Inflammatory macrophage (primary cell): ENCODE results near the gene NCR2.

Source experiments
- DNase-seq, 2 donors: peaks; one replicate each; pipeline ENCODE4 v3.0.0-alpha.2; 2020 to 2022

The NCR2 gene

DNA sequence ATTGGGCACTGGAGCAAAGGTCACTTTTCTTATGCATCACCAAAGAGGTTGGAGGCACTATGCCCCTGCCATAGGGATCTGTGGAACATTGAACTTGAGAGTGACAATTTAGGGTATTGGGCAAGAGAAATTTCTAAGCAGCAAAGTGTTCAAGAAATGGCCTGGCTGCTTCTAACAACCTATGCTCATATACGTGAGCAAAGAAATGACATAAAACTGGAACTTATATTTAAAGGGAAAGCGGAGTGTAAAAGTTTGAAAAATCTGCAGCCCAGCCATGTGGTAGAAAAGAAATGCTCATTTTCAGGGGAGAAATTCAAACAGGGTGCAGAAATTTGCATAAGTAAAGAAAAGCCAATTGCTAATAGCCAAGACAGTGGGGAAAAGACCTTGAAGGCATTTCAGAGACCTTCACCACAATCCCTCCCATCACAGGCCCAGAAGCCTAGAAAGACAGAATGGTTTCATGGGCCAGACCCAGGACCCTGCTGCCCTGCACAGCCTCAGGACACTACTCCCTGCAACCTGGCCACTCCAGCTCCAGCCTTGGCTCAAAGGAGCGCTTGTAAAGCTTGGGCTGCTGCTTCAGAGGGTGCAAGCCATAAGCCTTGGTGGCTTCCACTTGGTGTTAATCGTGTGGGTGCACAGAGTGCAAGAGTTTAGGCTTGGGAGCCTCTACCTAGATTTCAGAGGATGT, 24.4 kb downstream of the NCR2 start:
- no peak for DNase-seq

DNA sequence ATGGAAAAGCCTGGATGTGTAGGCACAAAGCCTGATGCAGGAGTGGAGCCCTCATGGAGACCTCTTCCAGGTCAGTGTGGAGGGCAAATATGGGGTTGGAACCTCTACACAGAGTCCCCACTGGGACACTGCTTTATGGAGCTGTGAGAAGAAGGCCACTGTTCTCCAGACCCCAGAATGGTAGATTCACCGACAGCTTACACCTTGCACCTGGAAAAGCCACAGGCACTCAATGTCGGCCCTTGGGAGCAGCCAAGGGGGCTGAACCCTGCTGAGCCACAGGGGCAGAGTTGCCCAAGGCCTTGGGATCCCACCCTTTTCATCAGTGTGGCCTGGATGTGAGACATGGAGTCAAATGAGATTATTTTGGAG, 24.9 kb downstream of the NCR2 start:
- DNase-seq = no peak

DNA sequence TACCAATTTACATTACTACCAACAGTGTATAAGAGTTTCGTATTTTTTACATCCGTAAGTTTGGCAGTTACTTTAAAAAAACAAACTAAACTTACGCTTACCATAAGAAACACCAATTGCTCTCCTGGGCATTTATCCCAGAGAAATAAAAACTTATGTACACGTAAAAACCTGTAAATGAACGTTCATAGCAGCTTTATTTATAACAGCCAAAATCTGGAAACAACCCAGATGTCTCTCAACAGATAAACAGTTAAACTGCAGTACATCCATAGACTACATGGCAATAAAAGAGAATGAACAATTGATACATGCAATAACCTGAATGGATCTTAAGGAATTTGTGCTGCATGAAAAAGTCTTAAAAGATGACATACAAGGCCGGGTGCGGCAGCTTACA, 30.7 kb downstream of the NCR2 start:
- no peak for DNase-seq

DNA sequence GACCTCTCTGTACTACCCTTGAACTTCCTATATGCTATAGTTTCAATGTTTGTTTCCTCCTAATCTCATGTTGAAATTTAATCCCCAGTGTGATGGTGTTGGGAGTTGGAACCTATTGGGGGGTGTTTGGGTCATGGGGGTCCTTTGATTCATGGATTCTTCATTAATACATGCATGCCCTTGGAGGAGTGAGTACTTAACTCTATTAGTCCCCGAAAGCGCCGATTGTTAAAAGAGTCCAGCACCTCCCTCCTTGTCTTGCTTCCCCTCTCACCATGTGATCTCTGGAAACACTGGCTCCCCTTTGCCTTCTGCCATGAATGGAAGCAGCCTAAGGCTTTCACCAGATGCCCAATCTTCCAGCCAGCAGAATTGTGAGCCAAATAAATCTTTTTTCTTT, 31.7 kb downstream of the NCR2 start:
- no peak for DNase-seq

DNA sequence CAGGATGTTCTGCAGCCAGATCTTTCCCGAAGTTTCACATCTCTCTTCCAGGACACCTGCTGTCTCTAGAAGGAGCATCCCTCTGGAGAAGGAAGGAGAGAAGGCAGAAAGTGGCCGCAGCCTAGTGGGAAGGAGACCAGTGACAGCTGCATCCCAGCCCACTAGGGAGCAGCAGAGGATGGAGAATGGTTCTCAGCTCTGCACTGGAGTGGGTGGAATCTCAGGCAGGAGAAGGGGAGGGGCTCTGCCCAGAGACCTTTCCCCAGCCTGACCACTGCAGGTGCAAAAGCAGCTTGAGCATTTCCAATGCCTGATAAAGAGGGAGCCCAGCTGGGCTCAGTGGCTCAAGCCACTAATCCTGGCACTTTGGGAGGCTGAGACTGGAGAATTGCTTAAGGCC, 32.3 kb downstream of the NCR2 start:
- peak; percentile 18 to 41 for DNase-seq

DNA sequence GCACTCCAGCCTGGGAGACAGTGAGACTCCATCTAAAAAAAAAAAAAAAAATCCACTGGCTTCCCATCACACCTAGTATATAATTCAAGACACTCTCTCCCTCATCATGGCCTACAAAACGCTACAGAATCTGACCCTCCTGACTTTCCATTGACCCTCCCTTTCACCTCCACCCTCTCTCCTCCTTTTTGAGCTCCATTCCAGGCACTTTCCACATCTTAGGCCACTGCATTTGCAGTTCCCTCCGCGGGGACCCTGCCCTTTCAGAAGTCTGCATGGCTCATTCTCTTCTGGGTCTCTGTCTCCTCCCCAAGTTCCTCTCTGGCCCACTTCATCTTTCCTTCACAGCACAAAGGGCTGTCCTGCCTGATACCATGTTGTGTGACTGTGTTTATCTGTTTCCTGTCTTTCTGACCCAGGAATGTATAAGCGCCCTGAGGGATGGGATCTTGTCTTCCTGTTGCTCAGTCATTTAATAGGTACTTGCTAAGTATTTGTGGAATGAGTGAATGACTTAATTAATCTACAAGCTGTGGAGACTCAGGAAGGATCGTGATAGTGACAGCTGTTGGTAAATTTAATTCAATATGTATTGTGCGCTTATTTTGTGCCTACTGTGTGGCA, 35.2 kb downstream of the NCR2 start:
- DNase-seq = no peak

DNA sequence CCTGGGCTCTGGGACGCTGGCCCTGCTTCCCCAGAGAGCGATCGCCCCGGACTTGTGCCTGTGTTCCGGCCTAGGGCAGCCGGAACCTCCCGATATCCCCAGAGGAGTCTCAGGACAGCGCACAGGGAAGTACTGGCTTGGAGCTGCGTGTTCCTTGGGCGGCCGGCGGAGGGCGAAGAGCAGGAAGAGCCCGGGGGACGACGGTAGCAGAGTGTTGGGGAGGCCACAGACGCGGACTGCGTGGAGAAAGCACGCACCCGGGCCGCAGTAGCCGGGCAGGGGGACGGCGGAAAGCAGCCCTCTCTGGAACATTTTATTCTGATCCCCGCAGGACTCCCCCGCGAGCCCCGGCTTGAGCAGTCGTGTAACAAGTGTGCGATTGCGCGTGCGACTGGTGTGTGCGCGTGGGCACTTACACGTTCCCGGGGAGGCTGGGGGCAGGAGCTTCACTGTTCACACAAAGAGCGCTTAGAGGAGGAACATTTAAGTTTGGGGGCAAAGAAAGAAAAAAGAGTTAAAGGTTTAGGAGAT, 36.1 kb downstream of the NCR2 start:
- peak in 1 of 2 donors; percentile 50 for DNase-seq

DNA sequence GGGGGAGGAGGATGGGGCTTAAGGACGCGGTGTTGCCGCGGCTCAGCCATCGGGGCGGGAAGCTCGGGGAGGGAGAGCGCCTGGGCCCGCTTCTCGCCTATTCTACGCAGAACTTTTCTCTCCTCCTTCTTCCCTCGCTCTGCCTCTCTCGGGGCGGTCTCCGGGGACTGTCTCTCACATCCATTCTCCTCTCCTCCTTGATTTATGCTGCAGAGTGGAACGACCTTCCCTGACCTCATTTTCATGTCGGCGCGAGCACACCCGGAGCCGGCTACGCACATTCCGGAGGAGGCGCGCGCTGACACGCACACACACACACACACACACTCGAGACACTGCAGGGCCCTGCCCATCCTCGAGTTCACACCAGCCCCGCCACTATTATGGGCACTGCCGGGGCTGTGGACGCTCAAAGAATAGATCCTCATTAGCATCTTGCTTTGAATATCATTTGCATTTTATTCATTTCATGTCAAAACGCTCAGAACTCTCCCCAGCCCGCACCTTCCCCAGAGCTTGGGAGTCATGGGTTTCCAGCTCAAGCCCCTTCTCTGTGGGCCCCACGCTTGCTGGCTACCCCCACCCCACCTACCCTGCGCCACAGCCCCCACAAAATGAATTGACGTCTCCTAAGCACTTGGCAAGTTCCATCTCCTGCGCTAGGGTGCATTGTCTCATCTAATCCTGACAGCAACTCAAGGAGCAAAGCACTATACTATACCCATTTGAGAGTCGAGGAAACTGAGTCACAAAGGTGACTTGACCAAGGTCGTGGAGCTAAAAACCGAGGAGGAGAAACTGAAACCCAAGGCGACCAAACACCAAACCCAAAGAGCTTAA, 36.8 kb downstream of the NCR2 start:
- no peak for DNase-seq

DNA sequence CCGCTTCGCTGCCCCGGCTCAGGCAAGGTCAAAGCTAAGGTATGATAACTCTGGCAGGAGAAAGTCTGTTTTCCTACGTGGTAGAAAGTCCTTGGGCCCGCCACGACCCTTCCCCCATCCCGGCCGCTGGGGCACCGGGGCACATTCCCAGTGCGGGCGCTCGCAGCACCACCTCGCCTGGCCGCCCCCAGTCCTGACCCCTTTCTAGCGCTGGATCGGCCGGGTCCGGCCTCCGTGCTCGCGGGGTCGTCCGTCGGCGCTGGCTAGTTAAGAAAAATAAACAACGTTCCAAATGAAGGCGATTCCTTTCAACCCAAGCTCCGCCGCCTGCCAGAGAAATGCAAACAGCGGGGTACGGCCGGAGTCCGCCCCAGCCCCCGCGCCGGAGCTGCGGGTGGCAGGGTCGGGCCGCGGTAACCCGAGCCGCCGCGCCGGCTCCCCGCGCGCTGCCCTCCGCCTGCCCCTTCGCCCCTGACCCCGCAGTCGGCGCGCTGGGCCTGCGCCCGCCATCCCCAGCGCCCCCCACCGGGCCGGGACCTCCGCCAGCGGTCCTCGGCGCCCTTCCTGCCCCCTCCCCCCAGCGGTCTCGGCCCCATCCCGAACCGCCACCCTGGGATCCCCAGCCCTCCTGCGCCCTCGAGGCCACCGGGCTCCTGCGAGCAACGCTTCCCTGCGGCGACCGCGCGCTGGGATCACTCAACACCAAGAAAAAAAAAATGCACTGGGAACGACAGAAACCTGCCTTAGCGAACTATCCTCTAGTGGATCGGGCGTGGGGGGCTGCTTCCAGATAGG, 37.6 kb downstream of the NCR2 start:
- DNase-seq = no peak

DNA sequence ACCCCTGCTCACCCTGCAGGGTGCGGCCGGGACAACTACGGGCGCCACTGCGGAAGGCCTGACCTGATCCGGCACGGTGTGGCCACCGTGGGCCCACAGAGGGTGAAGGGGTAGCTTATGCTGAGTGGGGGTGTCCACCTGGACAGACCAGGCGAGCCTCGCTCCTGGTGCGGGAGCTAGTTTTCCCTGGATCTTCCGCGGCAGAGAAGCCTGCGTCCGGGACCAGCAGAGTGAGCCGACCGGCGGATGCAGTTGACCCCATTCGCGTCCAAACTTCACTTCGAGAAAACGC, 38.2 kb downstream of the NCR2 start:
- DNase-seq = no peak

DNA sequence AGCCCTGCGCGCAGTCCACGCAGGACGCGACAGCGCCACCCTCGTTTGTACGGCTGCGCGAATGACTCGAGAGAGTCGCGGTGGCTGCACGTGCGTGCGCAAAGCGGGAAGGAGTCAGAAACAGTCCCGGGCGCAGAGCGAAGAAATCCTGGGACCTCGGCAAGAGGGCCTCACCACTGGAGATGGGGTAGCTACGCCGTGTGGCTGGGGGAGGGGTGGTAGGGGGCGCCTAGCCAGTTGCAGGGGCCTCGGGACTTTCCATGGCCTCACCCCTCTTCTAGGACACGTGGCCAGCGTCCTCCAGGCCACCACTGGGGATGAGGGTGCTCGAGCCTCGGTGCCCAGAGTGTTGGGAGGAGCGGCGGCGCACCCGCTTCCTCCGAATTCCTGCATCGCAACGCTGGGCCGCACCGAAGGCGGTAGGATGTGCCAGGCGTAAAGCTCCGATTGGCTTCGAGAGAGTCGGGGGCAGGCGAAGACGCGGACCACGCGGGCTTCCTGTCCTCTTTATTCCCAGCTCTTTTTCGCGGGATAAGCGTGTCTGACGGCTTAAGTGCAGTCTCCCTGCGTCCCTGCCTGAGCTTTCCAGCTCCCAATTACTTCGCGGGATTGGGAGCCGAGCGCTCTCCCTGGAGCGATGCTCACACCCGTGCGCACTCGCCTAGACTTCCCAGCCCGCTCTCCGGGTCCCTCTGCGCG, 38.7 kb downstream of the NCR2 start:
- DNase-seq = no peak

DNA sequence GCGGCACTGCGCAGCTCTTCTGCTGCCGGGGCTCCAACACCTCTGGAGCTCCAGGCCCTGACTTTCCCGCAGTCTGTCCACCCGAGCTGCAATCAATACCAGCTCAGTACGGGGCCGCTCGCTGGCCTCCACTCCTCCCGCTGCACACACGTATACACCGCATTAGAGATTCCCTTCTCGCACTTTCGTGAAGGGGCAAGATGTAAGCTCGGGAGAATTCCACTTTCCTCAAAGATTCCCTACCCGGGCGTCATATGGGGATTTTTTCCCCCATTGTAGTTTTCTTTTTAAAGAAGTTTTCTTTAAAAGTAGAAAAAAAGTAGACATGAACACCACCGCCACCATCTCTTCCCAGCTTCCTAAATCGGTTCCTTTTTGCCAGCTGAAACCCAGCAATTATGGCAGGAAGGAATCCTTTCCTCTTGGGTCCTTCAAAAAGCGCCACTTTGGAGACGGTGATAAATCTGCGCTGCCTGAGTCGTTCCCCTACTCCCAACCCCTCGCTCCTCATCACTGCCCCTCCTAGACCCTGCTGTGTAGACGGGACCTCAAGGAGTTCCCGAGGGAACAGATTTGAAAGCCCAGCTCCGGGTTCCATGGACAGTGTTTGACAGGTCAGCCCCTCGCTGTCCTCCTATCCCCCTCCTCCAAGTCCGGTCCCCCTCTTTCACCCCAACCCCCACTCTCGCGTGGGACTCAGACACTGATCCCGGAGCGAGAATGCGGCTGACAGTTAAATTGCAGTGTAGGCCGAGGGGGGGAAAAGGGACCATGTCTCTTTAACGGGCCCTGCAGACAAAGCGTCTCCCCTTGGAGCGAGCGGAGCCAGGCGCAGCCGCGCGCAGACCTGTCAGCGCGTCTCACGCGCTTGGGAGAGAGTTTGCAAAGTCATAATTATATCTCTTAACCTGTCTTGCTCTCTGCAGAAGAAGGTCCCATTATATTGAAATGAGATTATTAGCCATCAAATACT, 39.5 kb downstream of the NCR2 start:
- DNase-seq = no peak

DNA sequence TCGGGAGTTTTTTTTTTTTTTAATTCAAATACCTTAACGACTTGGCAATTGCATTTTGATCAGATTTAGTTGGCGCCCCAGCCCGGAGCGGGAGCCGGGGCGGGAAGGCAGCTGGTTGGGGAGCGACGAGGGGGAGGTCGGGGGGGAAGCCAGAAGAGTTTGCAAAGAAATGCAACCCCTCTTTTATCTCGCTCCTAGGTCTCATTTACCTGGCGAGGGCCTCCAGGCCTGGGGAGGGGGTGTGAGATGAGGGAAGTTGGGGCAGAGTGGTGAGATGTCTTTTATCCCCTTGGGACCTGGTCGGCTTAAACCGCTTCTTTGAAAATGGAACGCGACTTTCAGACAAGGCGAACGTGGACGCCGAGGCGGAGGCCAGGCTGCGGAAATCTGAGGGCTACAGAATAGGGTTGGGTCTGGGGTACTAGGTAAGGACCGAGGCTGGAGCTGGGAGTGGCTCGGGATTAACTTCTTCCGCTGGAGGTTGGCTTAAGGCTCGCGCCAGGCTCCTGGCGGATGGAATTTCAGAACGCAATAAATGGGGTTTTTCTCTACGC, 40.3 kb downstream of the NCR2 start:
- DNase-seq = no peak

DNA sequence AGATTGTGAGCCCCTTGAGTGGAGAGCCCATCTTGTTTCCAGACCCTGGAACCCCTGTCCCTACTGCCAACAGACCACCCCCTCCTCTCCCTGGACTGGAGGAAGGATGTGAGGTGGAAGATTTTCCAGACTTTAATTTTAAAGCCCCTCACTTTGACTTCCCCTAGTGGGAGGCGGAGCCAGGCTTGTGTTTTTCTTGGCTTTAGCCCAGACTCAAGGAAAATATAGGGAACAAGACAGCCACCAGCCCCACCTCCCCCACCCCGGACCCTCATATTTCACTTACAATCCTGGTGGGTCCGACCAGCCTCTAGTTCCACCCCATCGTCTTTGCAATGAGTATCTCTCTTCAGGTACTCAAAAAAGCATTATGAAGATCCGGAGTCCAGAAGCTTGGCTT, 40.8 kb downstream of the NCR2 start:
- no peak for DNase-seq

DNA sequence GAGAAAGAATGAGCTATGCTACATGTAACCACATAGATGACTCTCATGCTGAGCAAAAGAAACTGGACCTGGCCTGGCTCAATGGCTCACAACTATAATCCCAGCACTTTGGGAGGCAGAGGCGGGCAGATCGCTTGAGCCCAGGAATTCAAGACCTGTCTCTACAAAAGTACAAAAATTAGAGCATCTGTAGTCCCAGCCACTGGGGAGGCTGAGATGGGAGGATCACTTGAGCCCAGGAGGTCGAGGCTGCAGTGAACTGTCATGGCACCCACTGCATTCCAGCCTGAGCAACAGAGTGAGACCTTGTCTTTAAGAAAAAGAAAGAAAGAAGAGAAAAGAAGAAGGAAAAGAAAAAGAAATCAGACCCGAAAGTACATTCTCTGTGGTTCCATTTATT, 41.7 kb downstream of the NCR2 start:
- no peak for DNase-seq

DNA sequence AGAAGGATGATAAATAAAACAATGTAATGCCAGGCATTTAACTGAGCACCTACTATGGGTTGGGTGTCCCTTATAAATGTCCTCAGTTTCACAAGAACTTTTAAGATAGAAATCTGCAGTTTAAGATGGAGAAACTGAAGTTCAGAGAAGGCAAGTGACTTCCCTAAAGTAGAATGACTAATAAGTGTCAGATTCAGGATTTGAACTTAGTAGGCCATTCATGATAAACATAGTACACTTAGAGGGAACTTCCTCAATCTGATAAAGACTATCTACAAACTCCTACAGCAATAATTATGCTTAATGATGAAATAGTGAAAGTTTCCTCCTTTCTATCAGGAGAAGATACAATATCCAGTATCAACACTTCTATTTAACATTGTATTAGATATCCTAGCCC, 43.9 kb downstream of the NCR2 start:
- peak; percentile 61 to 94 for DNase-seq

DNA sequence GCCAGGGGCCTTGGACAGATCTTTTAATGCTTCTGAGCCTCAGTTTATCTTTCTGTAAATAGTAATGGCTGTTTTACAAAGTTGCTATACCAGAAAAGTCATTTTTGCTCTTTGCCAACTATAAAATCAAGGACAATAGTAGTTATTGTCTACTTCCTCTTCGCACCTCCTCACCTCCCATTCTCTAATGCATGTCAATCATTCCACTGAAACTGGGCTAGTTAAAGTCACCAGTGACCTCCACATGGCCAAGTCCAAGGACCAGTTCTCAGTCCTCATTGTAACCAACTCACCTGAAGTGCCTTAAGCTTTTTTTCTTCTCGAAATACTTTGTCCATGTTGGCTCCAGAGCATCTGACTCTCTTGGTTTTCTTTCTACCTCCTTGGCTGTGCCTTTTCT, 51.2 kb downstream of the NCR2 start:
- DNase-seq = no peak

DNA sequence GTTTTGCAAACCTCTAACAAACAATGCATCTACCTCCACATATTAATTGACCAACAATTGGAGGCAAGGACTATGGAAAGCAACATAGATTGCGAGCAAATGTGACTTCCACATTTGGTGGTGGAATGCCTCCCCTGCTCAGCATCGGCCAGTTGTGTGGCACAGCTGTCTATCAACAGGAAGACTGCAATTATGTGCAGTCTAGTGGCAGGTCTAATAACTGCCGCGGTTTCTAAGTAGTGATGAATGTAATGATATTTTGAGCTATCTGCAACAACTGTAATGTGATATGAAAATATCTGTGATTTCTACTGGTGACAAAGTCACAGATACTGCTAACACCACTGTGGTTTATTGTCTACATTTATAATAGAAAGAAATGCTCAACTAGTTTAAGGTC, 56.8 kb downstream of the NCR2 start:
- DNase-seq = no peak

DNA sequence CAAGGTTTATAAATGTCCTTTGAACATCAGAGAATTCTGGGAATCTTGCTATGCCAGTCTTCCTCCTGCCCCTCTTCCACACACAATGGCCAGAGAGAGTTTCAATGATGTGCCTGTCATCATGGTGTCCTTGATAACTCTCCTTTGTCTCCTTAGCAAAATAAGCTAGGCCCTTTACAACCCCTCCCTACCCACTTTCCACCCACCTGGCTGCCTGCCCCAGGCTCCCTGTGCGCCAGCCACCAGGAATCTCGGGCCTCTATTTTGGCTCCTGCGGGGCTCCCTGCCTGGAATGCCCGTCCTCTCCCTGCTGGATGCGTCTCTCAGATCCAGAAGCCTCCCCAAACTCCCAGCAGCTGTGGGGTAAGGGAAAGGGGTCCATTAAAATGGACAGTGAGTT, 60.9 kb downstream of the NCR2 start:
- DNase-seq = no peak

DNA sequence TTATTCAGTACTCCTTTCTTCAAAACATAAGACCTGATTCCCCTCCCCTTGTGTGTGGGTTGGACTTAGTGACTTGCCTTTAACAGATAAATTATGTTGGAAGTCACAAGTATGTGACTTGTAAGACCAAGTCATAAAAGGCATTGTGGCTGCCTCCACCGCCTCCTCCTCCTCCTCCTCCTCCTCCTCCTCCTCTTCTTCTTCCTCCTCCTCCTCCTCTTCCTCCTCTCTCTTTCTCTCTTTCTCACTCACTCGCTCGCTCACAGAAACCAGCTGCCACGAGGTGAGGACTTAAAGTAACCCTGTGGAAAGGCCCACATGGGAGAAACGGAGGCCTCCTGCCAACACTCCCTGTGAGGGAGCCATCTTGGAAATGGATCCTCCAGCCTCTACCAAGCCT, 64.0 kb downstream of the NCR2 start:
- DNase-seq = no peak
